GM21737 (cell line): ENCODE data around the gene C13orf46.
"Not testable (repeated sequence)": the region's sequence is repeated elsewhere in the genome, so short reads cannot be mapped to it uniquely, and the experiment has no call there.

Experiments
- ATAC-seq: cut with Tn5 transposase; IDR thresholded peaks from one replicate; pipeline ENCODE4 v1.9.1; 2021; ENCODE audit warnings: mild to moderate bottlenecking, moderate library complexity; ENCODE audit not compliant: unreplicated experiment

The C13orf46 gene

DNA sequence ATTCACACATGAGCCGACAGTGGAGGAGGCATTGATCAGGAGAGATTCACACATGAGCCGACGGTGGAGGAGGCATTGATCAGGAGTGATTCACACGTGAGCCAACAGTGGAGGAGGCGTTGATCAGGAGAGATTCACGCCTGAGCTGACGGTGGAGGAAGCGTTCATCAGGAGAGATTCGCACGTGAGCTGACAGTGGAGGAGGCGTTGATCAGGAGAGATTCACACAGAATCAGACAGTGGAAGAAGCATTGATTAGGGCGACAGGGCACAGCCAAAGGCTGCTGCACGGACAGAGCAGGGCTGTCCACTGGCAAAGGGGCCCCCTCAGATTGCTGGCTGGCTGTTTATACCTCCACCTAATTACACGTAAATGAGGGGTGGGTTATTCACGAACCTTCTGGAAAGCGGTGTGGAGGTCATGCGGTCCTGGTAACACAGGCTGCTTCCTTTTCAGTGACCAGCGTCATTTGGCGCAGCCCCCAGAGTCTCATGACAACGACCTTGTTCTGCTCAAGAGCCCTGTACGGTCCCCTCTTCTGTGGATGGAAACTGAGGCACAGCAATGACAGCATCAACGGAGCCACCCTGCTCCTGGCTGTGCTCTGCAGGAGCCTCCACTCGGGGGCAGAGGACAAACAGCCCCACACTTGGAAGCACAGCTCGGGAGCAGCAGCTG, 59.4 kb downstream of the C13orf46 start:
- no peak for ATAC-seq

DNA sequence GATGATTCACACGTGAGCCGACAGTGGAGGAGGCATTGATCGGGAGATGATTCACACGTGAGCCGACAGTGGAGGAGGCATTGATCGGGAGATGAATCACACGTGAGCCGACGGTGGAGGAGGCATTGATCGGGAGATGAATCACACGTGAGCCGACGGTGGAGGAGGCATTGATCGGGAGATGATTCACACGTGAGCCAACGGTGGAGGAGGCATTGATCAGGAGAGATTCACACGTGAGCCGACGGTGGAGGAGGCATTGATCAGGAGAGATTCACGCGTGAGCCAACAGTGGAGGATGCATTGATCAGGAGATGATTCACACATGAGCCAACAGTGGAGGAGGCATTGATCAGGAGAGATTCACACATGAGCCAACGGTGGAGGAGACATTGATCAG, 60.0 kb downstream of the C13orf46 start:
- not testable (repeated sequence) for ATAC-seq

DNA sequence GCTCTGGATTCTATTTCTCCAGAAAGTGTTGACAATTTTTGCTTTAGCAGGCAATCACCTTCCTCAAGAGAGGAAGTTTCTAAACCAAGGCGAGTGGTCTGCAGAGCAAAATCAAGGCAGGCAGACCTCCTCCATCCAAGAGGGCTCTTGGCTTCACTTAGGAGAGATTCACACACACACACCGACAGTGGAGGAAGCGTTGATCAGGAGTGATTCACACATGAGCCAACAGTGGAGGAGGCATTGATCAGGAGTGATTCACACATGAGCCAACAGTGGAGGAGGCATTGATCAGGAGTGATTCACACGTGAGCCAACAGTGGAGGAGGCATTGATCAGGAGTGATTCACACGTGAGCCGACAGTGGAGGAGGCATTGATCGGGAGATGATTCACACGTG, 60.5 kb downstream of the C13orf46 start:
- not testable (repeated sequence) for ATAC-seq

- no peak for ATAC-seq
These were observed 61.3 kb downstream of the C13orf46 start for GRCh38 chr13:113912596-113912995.

DNA sequence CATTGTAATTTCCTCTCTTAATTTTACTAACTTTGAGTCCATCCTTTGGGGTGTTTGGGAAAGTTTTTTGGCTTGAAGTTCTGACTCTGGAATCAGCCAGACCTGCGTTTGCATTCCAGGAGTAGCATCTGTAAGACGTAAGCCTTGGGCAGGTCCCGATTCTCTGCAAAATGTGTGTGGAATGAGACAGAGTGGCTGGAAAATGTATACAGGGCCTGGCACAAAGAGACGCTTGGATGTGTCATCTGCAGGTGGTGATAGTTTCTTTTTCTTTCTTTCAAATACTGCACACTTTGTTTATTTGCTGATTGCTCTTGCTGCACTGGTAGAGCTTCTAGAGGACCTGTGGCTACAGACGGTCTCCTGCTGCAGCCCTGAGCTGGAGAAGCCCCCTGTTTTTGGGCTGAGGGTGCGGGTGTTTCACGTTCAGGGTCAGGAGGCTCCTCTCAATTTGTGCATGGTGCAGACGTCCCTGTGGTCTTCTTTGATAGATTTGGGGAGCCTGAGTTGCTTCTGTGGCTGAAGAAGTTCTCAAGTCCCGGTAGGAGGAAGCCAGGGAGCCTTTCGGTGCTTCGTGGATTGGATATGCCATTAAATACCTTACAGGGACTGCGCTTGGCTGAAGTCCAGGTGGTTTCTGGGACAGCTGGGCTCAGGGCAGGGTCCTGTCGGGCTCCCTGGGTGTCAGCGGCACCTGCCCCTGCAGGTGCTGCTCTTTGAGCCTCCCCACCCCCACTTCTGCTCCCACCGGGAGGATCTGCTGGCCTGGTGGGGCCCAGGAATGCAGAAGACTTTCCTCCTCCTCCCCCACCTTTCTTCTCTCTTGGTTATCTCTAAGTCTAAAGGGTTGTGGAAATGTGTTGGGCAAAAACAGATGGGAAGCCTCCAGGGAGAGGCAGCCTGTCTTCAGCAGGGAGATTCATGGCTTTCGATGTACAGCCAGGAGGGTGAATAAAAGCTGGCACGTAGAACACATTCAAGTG, 66.0 kb downstream of the C13orf46 start:
- no peak for ATAC-seq

GRCh38 chr13:113906571-113906970, 67.3 kb downstream of the C13orf46 start:
- ATAC-seq, result no peak

DNA sequence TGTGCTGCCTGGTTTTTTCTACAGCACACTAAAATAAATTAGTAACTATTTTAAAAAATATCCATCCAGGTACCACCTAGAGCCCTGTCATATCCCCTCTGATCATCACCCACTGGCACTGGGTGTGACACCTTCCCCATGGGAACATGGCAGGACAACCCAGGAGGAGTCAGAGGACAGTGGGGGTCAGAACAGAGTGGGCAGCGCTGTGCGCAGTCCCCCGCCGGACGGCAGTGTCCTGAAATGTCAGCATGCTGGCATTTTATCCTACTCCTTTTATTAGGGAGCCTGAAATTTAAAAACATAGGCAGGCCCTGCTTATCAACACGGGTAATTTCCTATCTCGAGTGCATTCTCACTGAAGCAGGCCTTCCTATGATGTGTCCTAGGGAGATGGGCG, 67.9 kb downstream of the C13orf46 start:
- no peak for ATAC-seq

- ATAC-seq, result no peak
These were observed 68.9 kb downstream of the C13orf46 start for GRCh38 chr13:113905018-113905417.

DNA sequence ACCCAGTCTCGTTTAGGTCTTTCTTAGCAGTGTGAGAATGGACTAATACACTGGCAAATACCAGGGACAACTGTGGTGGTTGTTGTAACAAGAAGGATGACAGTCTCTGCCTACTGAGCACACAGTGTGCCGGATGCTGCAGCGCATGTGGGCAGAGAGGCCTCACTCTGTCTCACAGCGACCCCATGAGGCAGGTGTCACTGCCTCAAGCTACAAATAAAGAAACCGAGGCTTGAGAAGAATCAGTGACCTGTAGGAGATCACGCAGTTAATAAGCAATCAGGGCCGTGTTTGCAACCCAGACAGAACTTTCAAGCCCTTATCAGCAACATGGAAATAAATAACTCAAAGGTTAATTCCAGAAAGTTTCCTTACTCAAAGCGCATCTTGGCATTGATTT, 69.5 kb downstream of the C13orf46 start:
- no peak for ATAC-seq

DNA sequence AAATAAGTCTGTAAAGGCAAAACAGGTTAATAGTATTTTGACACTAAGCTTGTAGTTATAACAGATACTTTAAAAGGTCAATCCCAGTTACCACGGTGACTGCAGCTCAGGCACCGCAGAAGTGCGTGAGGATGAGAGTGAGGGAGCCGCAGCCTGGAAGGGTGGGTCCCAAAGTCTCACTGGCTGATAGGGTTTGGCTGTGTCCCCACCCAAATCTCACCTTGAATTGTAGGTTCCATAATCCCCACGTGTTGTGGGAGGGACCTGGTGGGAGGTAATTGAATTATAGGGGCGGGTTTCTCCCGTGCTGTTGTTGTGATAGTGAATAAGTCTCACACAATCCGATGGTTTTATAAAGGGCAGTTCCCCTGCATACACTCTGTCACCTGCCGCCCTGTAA, 70.0 kb downstream of the C13orf46 start:
- no peak for ATAC-seq
